HUES64 (cell line): ENCODE data around the gene TAF11L11. TPM values are rescaled to one million over a fixed set of nuclear protein-coding genes. Genes with fewer than 3 reads are reported as not detected.
"Not testable (repeated sequence)": the region's sequence is repeated elsewhere in the genome, so short reads cannot be mapped to it uniquely, and the experiment has no call there.

Experiments
- H3K27ac ChIP-seq: 2 replicates; pipeline ENCODE4 v1.7.0; 2013; ENCODE audit warnings: low read depth, low read length, inconsistent platforms
- H3K27me3 ChIP-seq: 2 replicates; pipeline ENCODE4 v1.6.1; 2013; ENCODE audit warnings: mild to moderate bottlenecking, low read length; ENCODE audit not compliant: insufficient read depth
- H3K36me3 ChIP-seq: 2 replicates; pipeline ENCODE4 v1.6.1; 2013; ENCODE audit warnings: mild to moderate bottlenecking, low read length; ENCODE audit not compliant: insufficient read depth
- H3K4me1 ChIP-seq: 2 replicates; pipeline ENCODE4 v1.6.1; 2013; ENCODE audit warnings: mild to moderate bottlenecking, low read length, moderate library complexity; ENCODE audit not compliant: insufficient read depth
- H3K4me3 ChIP-seq: 2 replicates; pipeline ENCODE4 v1.5.1; 2013; ENCODE audit warnings: mild to moderate bottlenecking, low read length, moderate library complexity
- H3K9ac ChIP-seq: 2 replicates; pipeline ENCODE4 v1.6.1; 2013; ENCODE audit warnings: mild to moderate bottlenecking, low read depth, low read length
- H3K9me3 ChIP-seq: 2 replicates; pipeline ENCODE4 v1.6.1; 2013; ENCODE audit warnings: low read depth, low read length; ENCODE audit not compliant: insufficient read depth
- WGBS: fragments of 150-250, 120-280 bp; methylation state at CpG from one replicate; pipeline ENCODE4 v1.1.7; 2013; ENCODE audit warnings: missing lambda C conversion rate; 5-methylcytosine and 5-hydroxymethylcytosine counted together
- polyA plus RNA-seq, 2 experiments: library from polyadenylated mRNA; stranded (reverse); fragments of 50-300 nt; gene quantifications; one replicate each; pipeline ENCODE4 v1.2.3, GENCODE V29; 2013

The TAF11L11 gene
- polyA plus RNA-seq (2013, experiment 1 of 2), result not detected
- polyA plus RNA-seq (2013, experiment 2 of 2), result not detected

DNA sequence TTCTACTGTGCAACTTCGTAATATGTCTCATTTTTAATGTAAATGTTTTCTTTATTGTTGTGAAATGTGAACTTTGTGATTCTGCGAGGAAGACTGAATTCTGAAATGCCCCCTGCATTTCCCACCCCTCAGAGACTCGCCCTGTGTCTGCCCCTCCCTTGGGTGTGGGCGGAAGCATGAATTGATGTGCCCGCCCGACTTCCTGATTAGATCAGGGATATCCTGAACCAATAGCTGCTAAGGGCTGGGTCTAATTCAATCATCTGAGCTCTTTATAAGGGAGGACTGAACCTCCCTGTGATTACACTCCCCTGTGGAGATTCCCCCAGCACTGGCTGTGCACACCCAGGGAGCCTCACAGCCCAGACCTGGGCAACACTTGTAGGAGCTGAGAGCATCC is at the start of gene TAF11L11:
Gene TAF11L11, plus strand, starts transcription at position 304 of the 400 bp plus-strand sequence.
- not testable (repeated sequence) for H3K27me3 ChIP-seq, H3K4me3 ChIP-seq, H3K4me1 ChIP-seq, H3K36me3 ChIP-seq, H3K27ac ChIP-seq, H3K9ac ChIP-seq, H3K9me3 ChIP-seq
- WGBS, result 95% methylated on average over 4 of the region's 6 CpGs

DNA sequence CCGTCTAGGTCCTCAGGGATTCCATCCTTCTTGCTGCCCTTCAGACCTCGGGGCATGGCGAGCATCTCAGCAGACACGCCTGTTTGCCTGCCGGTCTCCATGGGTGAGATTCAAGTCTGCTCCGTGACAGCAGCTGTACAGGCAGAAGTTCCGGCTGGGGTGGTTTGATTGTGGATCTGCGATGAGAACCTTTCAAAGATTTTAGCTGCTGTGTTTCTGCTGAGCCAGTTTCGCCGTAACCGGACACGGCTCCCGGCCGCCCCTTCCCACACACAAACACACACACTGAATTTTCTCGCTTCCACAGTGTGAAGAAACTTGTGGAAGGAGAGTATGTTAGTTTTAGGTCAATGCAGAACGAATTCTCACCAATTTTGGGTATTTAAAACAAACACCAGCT is 18.3 kb upstream of the TAF11L11 start, which contains the start of gene TAF11L7:
Gene TAF11L7, minus strand, starts transcription at position 101 of the 400 bp plus-strand sequence.
- not testable (repeated sequence) for H3K36me3 ChIP-seq, H3K9ac ChIP-seq, H3K9me3 ChIP-seq, H3K4me3 ChIP-seq, H3K4me1 ChIP-seq, H3K27me3 ChIP-seq, H3K27ac ChIP-seq
- WGBS, result no CpG with 5 or more reads among the region's 16 CpGs

GRCh38 chr5:17590860-17591259 is 13.1 kb upstream of the TAF11L11 start, which contains the start of gene TAF11L8:
TSS of gene TAF11L8 (minus strand) at chr5:17590960.
- H3K9ac ChIP-seq, H3K27ac ChIP-seq, H3K36me3 ChIP-seq, H3K9me3 ChIP-seq, H3K4me3 ChIP-seq, H3K27me3 ChIP-seq, H3K4me1 ChIP-seq: not testable (repeated sequence)
- no CpG with 5 or more reads among the region's 16 CpGs for WGBS

- H3K4me1 ChIP-seq, H3K9me3 ChIP-seq, H3K36me3 ChIP-seq, H3K27ac ChIP-seq, H3K9ac ChIP-seq, H3K27me3 ChIP-seq, H3K4me3 ChIP-seq: not testable (repeated sequence)
- 89% methylated on average over 3 of the region's 15 CpGs for WGBS
These were observed 9.7 kb upstream of the TAF11L11 start, which contains the start of gene TAF11L9 for GRCh38 chr5:17594255-17594654. TSS of gene TAF11L9 (minus strand) at chr5:17594394.

DNA sequence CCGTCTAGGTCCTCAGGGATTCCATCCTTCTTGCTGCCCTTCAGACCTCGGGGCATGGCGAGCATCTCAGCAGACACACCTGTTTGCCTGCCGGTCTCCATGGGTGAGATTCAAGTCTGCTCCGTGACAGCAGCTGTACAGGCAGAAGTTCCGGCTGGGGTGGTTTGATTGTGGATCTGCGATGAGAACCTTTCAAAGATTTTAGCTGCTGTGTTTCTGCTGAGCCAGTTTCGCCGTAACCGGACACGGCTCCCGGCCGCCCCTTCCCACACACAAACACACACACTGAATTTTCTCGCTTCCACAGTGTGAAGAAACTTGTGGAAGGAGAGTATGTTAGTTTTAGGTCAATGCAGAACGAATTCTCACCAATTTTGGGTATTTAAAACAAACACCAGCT is 6.3 kb upstream of the TAF11L11 start, which contains the start of gene TAF11L10:
Gene TAF11L10, minus strand, starts transcription at position 101 of the 400 bp plus-strand sequence.
- not testable (repeated sequence) for H3K4me1 ChIP-seq
- WGBS, result no CpG with 5 or more reads among the region's 15 CpGs

GRCh38 chr5:17604951-17605350 is 968 bp downstream of the TAF11L11 start:
- Histone ChIP-seq H3K27ac (no peak overlapping the region), H3K36me3 (no peaks in the 10 kb centered on the region), H3K4me3 (no peak overlapping the region), H3K9me3 (no peaks in the 10 kb centered on the region), H3K9ac (no peak overlapping the region), H3K4me1 (no peaks in the 10 kb centered on the region), H3K27me3 (no peaks in the 10 kb centered on the region)
- 98% methylated on average over 8 of the region's 14 CpGs for WGBS

More for the DNA sequence above, 6.3 kb upstream of the TAF11L11 start, which contains the start of gene TAF11L10:
- H3K27me3 ChIP-seq, H3K36me3 ChIP-seq, H3K27ac ChIP-seq, H3K9me3 ChIP-seq, H3K9ac ChIP-seq, H3K4me3 ChIP-seq: not testable (repeated sequence)

DNA sequence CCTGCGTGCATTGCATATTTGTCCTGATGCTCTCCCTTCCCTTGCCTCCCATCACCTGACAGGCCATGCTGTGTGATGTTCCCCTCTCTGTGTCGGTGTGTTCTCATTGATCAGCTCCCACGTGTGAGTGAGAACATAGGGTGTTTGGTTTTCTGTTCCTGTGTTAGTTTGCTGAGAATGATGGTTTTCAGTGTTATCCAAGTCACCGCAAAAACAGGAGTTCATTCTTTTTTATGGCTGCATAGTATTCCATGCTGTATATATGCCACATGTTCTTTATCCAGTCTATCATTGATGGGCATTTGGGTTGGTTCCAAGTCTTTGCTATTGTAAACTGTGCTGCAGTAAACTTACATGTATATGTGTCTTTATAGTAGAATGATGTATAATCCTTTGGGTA is 3.5 kb downstream of the TAF11L11 start:
- H3K9me3 ChIP-seq, H3K4me3 ChIP-seq, H3K27me3 ChIP-seq, H3K36me3 ChIP-seq, H3K4me1 ChIP-seq, H3K9ac ChIP-seq, H3K27ac ChIP-seq: not testable (repeated sequence)
- 87% methylated on average over 4 of the region's 4 CpGs for WGBS

GRCh38 chr5:17610092-17610491 is 6.1 kb downstream of the TAF11L11 start, which contains the start of gene TAF11L12:
TSS of gene TAF11L12 (plus strand) at chr5:17610392.
- H3K27ac ChIP-seq, H3K4me3 ChIP-seq, H3K9ac ChIP-seq, H3K27me3 ChIP-seq, H3K4me1 ChIP-seq, H3K9me3 ChIP-seq, H3K36me3 ChIP-seq: not testable (repeated sequence)
- WGBS, result 80% methylated on average over 2 of the region's 2 CpGs

GRCh38 chr5:17614872-17615605 is 11.1 kb downstream of the TAF11L11 start:
- WGBS, result 94% methylated on average over 17 of the region's 17 CpGs
- Histone ChIP-seq H3K4me3 (no peak overlapping the region), H3K27ac (no peak overlapping the region), H3K36me3 (no peaks in the 10 kb centered on the region), H3K4me1 (no peaks in the 10 kb centered on the region), H3K9ac (no peak overlapping the region), H3K27me3 (no peaks in the 10 kb centered on the region), H3K9me3 (no peaks in the 10 kb centered on the region)

- 96% methylated on average over 3 of the region's 3 CpGs for WGBS
These were observed 15.4 kb downstream of the TAF11L11 start for GRCh38 chr5:17619354-17619753.

GRCh38 chr5:17620627-17621026 is 16.6 kb downstream of the TAF11L11 start:
- Histone ChIP-seq H3K9ac (no peak overlapping the region), H3K4me1 (no peaks in the 10 kb centered on the region), H3K27me3 (no peaks in the 10 kb centered on the region), H3K4me3 (no peak overlapping the region), H3K27ac (no peak overlapping the region), H3K9me3 (no peaks in the 10 kb centered on the region), H3K36me3 (no peaks in the 10 kb centered on the region)
- 87% methylated on average over 17 of the region's 17 CpGs for WGBS

More at GRCh38 chr5:17619354-17619753, 15.4 kb downstream of the TAF11L11 start:
- Histone ChIP-seq H3K9ac (no peak overlapping the region), H3K9me3 (no peaks in the 10 kb centered on the region), H3K27me3 (no peaks in the 10 kb centered on the region), H3K27ac (no peak overlapping the region), H3K4me3 (no peak overlapping the region), H3K4me1 (no peaks in the 10 kb centered on the region), H3K36me3 (no peaks in the 10 kb centered on the region)
